GM19468 (cell line): ENCODE measurements around the gene CCN6.
"Not testable (repeated sequence)": the region's sequence is repeated elsewhere in the genome, so short reads cannot be mapped to it uniquely, and the experiment has no call there.

Experiments used
- ATAC-seq: cut with Tn5 transposase; IDR thresholded peaks from one replicate; pipeline ENCODE4 v1.9.1; 2021; ENCODE audit warnings: mild to moderate bottlenecking, moderate library complexity, moderate number of reproducible peaks; ENCODE audit not compliant: unreplicated experiment; ENCODE audit errors: extremely low read depth

The CCN6 gene

GRCh38 chr6:112029045-112029822 lies 24.7 kb upstream of the CCN6 start:
- no peak for ATAC-seq

DNA sequence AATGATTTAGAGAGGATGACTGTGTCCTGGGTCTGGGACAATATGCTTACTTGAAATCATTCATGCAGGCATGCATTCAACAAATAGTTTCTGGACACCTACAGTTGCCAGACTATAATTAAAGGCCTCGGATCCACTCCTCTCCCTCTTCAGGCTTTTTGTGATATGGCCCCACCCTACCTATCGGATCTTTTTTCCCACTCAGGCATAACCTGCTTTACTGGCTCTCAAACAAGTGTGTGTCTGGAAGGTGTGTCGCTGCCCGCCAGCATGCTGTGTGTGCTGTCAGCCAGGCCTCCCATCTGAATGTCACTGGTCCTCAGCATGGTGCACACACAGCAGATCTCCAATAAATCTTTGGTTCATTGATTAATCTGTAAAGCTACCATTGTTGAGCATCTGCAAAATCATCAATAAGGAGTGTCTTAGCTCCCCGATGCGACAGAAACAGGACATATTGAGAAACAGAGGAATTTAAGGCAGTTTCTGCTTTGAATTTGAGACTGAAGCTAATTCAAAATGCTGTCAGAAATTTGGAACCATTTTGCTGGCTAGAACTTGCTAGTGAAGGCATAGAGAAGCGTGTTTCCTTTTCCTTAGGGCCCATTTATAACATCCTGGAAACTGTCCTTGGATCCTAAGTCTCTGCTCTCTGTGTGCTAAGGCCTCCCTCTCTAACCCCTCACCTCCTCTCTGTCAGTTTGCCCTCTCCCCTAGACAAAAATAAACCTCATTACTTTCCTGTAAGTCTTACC lies 23.5 kb upstream of the CCN6 start:
- no peak for ATAC-seq

DNA sequence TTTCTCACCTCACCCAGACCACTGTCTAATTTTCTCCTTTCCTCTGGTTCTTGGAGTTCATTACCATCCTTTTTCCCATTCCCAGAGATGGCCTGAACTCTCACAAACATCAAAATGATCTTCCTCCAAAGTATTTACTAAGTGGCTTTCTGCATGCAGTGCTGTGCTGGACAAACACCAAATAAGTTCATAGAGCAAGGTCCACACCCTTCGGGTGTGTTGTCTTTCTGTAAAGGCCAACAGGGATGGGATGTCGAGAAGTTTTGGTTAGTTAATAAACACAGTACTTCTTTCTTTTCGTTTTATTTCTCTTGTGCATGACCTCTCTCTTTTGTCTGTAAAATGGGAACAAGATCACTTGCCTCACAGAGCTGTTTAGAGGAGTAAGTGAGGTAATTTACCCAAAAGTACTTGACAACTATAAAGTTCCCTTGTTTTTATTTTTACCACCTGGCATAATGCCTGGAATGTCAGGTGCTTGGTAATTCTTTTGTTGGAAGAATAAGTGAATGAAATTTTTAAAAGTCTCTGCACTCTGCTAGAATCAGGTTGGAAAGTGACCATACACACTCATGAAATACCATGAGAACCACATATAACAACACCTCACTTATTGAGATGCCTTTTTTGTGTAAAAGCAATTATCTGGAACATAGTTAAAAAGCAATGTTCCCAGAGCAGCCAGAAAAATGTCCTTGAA lies 22.8 kb upstream of the CCN6 start:
- ATAC-seq: no peak

- no peak for ATAC-seq
These were observed 21.9 kb upstream of the CCN6 start for GRCh38 chr6:112031960-112032359.

- no peak for ATAC-seq
These were observed 21.2 kb upstream of the CCN6 start for GRCh38 chr6:112032728-112033127.

- ATAC-seq: no peak
These were observed 19.9 kb upstream of the CCN6 start for GRCh38 chr6:112033791-112034615.

DNA sequence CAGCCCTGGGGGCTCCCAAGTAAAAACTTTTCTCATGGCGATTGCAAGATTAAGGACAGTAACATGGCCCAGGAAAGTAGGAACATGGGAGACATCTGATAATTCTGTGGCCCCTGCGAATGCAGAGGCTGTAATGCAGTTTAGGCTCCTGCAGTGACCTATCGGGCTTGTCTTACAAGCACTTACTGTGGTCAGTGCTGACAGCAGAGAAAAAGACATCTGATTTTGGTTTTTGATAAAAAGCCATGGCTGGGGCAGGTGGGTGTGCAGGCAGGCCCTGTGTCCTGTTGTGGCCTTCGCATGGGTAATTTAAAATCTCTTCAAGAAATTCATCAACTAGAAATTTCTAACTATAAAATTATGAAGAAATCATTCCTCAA lies 19.3 kb upstream of the CCN6 start:
- ATAC-seq: no peak

DNA sequence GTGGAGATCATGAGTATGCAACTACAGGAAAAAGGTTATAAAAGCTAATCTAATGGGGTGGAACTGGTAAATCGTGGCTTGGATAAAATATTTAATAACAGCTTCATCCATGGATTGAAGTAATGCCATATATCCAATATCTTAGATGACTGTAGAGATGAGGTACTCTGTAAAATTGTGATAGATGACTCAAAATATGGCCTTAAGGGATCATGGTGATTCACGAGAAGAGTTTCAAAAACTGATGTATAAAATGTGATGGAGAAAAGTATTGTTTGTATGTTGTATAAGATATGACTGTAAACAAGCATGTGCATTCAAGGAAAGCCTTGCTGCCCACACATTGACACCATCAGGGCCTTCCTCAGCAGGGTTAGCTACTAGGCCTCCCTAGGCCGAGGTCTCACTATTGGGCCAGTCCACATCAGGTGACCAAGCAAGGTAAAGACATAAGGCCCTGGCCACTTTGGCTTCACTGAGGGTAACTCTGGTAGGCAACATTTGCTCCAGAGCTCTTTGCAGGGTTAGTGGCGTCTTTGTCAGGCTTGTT lies 17.7 kb upstream of the CCN6 start:
- ATAC-seq: no peak

DNA sequence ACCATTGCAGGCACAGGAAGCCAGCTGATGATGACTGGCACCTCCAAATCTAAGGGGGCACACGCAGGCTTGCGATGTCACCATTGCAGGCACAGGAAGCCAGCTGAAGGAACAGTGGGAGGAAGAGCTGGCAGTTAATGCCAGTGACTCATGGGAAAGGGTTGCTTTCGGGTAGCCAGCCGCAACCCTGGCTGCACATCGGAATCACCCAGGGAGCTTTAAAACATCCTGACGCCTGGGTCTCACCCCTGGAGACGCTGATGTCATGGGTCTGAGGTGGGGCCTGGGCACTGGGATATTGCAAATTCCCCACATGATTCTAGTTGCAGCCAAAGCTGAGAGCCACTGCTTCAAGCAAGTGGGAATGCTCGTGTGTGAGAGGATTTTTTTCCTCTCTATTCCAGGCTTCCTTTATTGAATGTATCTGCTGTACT lies 16.1 kb upstream of the CCN6 start:
- ATAC-seq: no peak

DNA sequence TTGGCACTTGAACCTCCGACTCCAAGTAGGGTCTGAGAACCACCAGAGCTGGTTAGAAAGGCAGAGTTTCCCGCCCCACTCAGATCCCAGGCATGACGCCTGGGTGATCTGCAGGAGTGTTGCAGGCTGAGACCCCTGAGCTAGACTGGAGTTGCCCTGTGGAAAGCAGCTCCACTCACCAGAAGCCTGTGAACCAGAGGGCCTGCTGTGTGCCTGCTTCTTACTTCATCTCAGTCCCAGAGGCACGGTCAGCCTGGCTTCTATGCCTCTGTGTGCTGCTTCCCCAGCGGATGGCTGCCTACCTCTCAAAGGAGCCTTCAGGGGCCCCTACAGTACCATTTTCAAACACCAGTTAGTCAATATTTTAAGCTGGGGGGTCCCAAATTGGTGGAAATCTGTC lies 15.6 kb upstream of the CCN6 start:
- no peak for ATAC-seq

GRCh38 chr6:112038756-112039430 lies 15.0 kb upstream of the CCN6 start:
- no peak for ATAC-seq

DNA sequence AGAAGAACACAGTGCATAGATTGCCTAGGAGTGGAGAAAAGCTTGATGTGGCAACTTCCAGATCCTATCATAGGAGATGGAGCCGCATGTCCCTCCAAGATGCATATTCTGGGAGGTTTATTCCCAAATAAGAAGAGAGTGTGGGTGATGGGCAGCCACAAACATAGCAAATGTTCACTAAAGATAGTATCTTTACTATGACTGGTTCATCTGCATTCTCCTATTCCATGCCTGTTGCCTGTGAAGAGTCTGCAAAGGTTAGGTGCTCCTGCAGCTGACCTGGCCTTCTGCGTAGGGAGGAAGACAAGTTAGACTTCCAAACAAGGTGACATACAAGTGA lies 14.5 kb upstream of the CCN6 start:
- no peak for ATAC-seq

DNA sequence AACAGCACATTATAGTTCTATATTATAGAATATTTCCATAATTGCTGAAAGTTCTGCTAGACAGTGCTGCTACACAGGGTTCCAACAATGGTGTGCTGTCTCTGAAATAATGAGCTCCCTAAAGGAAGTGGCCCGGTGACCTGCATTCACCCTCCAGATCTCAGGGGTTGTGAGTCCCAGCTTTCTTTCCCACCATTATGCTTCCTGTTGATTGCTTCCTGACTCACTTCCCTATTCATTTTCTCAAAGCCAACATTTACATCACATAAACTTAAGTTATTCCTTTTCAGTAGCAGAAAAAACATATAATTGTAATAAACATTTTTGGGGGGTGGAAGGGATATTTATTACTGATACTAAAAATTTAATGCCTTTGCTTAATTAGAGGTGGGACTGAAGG lies 12.9 kb upstream of the CCN6 start:
- ATAC-seq: no peak

DNA sequence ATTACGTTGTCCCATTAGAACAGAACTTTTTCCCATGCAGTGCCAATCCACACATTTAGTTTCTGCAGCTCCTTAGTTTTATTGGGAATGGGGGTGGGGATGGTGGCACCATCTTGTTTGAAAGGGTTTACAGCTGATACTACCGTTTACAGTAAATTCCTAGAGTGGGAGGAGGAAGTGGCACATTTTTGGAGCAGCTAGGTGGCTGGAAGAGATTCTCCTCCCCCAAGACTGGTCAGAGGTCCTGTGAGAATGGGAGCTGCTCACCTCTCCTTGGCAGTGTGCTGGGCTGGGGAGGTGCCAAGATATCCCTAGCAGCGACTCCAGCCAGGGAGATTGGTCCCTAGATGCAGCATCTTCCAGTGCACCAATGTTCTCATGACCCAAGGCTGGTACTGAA lies 12.4 kb upstream of the CCN6 start:
- ATAC-seq: no peak

DNA sequence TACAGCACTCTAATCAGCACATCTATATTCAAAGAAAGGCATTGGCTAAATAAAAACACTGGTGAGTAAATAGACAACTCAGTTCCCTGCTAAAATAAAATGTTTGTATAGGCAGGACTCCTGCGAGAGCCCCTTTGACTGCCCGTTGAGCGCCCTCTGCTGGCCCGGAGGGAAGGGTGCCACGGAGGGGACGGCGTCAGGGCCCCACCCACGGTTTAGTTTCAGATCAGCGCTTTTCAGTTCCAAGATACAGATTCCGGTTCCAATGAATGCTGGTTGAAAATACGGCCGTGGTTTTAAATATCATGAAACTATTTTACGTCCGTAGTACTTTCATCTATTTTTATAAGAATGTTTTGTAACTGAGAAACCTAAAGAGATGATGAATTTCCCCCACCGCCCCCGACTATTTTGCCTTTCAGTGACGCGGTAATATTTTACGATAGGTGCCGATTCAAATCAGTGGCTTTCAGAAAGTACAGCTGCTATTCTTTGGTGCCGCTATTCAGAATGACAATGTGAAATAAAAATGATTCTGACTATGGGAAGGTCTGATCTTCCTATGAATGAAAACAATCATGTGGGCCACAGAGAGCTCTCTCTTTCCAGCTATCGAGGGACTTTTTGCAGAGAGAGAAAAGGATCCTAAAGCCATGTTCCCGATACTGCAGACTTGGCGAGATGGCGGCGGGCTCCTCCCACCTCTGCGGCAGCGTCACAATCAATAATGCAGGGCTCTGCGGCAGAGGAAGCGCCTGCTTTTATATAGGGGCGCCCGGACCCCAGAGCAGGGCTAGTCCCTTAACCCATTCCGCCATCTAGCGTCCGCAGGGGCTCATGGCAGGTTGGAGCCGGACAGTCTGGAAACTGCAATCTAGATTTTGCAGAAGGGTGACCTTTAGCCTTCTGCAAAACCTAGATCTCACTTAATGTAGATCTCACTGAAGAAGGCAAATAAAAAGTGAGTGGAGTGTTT lies 10.6 kb upstream of the CCN6 start:
- ATAC-seq: peak; percentile 77

- ATAC-seq: no peak
These were observed 9.7 kb upstream of the CCN6 start for GRCh38 chr6:112044196-112044595.

DNA sequence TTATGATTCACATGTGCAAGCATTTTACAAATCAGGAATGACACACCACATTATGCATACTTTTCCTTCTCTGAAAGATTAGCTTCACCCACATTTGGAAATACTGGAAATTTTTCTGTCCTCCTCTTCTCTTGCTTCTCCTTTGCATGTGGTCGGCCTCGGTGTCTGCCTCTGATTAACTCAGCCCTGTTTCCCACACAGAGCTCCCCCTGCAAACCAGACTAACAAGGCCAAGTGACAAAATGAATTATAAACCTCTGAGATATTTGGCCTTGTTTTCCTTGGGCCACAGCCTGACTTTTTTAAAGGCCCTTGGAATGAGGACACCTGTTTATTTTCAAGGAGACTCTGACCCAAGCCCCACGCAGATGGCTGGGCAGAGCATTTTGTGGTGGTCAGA lies 9.0 kb upstream of the CCN6 start:
- no peak for ATAC-seq

DNA sequence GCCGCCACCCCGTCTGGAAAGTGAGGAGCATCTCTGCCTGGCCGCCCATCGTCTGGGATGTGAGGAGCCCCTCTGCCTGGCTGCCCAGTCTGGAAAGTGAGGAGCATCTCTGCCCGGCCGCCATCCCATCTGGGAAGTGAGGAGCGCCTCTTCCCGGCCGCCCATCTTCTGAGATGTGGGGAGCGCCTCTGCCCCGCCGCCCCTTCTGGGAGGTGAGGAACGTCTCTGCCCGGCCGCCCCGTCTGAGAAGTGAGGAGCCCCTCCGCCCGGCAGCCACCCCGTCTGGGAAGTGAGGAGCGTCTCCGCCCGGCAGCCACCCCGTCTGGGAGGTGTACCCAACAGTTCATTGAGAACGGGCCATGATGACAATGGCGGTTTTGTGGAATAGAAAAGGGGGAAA lies 6.4 kb upstream of the CCN6 start:
- ATAC-seq: not testable (repeated sequence)
